WTC11 (cell line): Measurements from ENCODE around the gene EID2B. TPM values are rescaled to one million over a fixed set of nuclear protein-coding genes. Genes with fewer than 3 reads are reported as not detected.

Experiments
- ATAC-seq: fragments of 200-7000 bp; cut with Tn5 transposase; 2 replicates; pipeline ENCODE4 v1.10.0; 2021; ENCODE audit warnings: mild to moderate bottlenecking, moderate library complexity
- CTCF ChIA-PET: fragments of 300-600 bp; sonication (Branson Sonifier 250); formaldehyde crosslinking; loops from one replicate; lab custom pipeline; 2021; ENCODE audit warnings: antibody characterized with exemption; lab: Charles Lee
- POLR2A ChIA-PET: fragments of 350-600 bp; sonication (Branson Sonifier 250); formaldehyde crosslinking; loops from one replicate; lab custom pipeline; 2021; ENCODE audit warnings: antibody characterized with exemption; lab: Charles Lee
- DNase-seq: peaks from one replicate; pipeline ENCODE4 v3.0.0; 2021; ENCODE audit warnings: low spot score
- H3K27ac Mint-ChIP-seq: 2 replicates; pipeline ENCODE4 v1.8.0; 2021; ENCODE audit warnings: mixed read lengths
- H3K27me3 Mint-ChIP-seq: 2 replicates; pipeline ENCODE4 v1.8.0; 2021; ENCODE audit warnings: low read depth, mild to moderate bottlenecking, moderate library complexity, mixed read lengths
- H3K36me3 Mint-ChIP-seq: 2 replicates; pipeline ENCODE4 v1.8.0; 2021; ENCODE audit warnings: mixed read lengths
- H3K4me1 Mint-ChIP-seq: 2 replicates; pipeline ENCODE4 v1.8.0; 2022; ENCODE audit warnings: mixed read lengths
- H3K4me3 Mint-ChIP-seq: 2 replicates; pipeline ENCODE4 v1.8.0; 2021; ENCODE audit warnings: mild to moderate bottlenecking, moderate library complexity, mixed read lengths
- H3K9me3 Mint-ChIP-seq: 2 replicates; pipeline ENCODE4 v1.8.0; 2021; ENCODE audit warnings: mixed read lengths
- ATF2 ChIP-seq: sonication (generic); formaldehyde crosslinking; IDR thresholded peaks from 2 replicates; pipeline ENCODE4 v1.8.1; 2022; ENCODE audit warnings: low read depth, missing genetic modification reagents, borderline replicate concordance
- ATF3 ChIP-seq: sonication (generic); formaldehyde crosslinking; conservative IDR thresholded peaks from 2 replicates; pipeline ENCODE4 v1.8.1; 2022; ENCODE audit warnings: mild to moderate bottlenecking, missing genetic modification reagents
- CREM ChIP-seq: sonication (generic); formaldehyde crosslinking; IDR thresholded peaks from 2 replicates; pipeline ENCODE4 v1.8.1; 2022; ENCODE audit warnings: mild to moderate bottlenecking, missing genetic modification reagents, moderate library complexity
- CTCF ChIP-seq: fragments of 200-600 bp; IDR thresholded peaks from 2 replicates; pipeline ENCODE4 v1.8.0; 2022; ENCODE audit warnings: antibody characterized with exemption
- ELF4 ChIP-seq: sonication (generic); formaldehyde crosslinking; IDR thresholded peaks from 2 replicates; pipeline ENCODE4 v1.8.1; 2022; ENCODE audit warnings: low read depth, mild to moderate bottlenecking, moderate library complexity, missing genetic modification reagents
- ESRRA ChIP-seq: sonication (generic); formaldehyde crosslinking; IDR thresholded peaks from 2 replicates; pipeline ENCODE4 v1.8.1; 2022; ENCODE audit warnings: mild to moderate bottlenecking, missing genetic modification reagents, borderline replicate concordance
- ETV6 ChIP-seq: sonication (generic); formaldehyde crosslinking; IDR thresholded peaks from 2 replicates; pipeline ENCODE4 v1.8.1; 2022; ENCODE audit warnings: mild to moderate bottlenecking, missing genetic modification reagents
- GTF2I ChIP-seq: fragments of 250-450 bp; sonication (Bioruptor Pico); conservative IDR thresholded peaks from 2 replicates; pipeline ENCODE4 v1.4.0; 2021; ENCODE audit warnings: mild to moderate bottlenecking
- KAT7 ChIP-seq: sonication (generic); formaldehyde crosslinking; IDR thresholded peaks from 2 replicates; pipeline ENCODE4 v1.8.1; 2023; ENCODE audit warnings: missing genetic modification reagents, mild to moderate bottlenecking, borderline replicate concordance
- MAX ChIP-seq: sonication (generic); formaldehyde crosslinking; IDR thresholded peaks from 2 replicates; pipeline ENCODE4 v1.8.0; 2022; ENCODE audit warnings: mild to moderate bottlenecking, missing genetic modification reagents
- NFE2L1 ChIP-seq: sonication (generic); formaldehyde crosslinking; IDR thresholded peaks from 2 replicates; pipeline ENCODE4 v1.8.1; 2023; ENCODE audit warnings: missing genetic modification reagents
- NFYB ChIP-seq: sonication (generic); formaldehyde crosslinking; conservative IDR thresholded peaks from 2 replicates; pipeline ENCODE4 v1.8.0; 2022; ENCODE audit warnings: low read depth, missing genetic modification reagents
- NR2C2 ChIP-seq: sonication (generic); formaldehyde crosslinking; IDR thresholded peaks from 2 replicates; pipeline ENCODE4 v1.8.0; 2022; ENCODE audit warnings: mild to moderate bottlenecking, missing genetic modification reagents
- NR3C1 ChIP-seq: sonication (generic); formaldehyde crosslinking; conservative IDR thresholded peaks from 2 replicates; pipeline ENCODE4 v1.8.1; 2023; ENCODE audit warnings: low read depth, mild to moderate bottlenecking, missing genetic modification reagents
- PRDM15 ChIP-seq: sonication (generic); formaldehyde crosslinking; IDR thresholded peaks from 2 replicates; pipeline ENCODE4 v1.8.0; 2022; ENCODE audit warnings: missing genetic modification reagents
- SMAD3 ChIP-seq: sonication (generic); formaldehyde crosslinking; IDR thresholded peaks from 2 replicates; pipeline ENCODE4 v1.8.0; 2022; ENCODE audit warnings: missing genetic modification reagents, mild to moderate bottlenecking, borderline replicate concordance
- ZNF138 ChIP-seq: sonication (generic); formaldehyde crosslinking; conservative IDR thresholded peaks from 2 replicates; pipeline ENCODE4 v1.8.1; 2022; ENCODE audit warnings: mild to moderate bottlenecking, moderate library complexity, missing genetic modification reagents
- ZNF396 ChIP-seq: fragments of 250-450 bp; sonication (Bioruptor Pico); IDR thresholded peaks from 2 replicates; pipeline ENCODE4 v1.8.0; 2021; ENCODE audit warnings: mild to moderate bottlenecking, moderate library complexity, borderline replicate concordance
- ZNF423 ChIP-seq: fragments of 250-450 bp; sonication (Bioruptor Pico); IDR thresholded peaks from 2 replicates; pipeline ENCODE4 v2.1.2; 2022; ENCODE audit warnings: mild to moderate bottlenecking, moderate library complexity
- total RNA-seq: library from RNA; stranded (reverse); gene quantifications from 3 replicates; pipeline ENCODE4 v1.2.3, GENCODE V29; 2021
- TF ChIP-seq, protein P1 (sequence below): sonication (generic); formaldehyde crosslinking; IDR thresholded peaks from 2 replicates; pipeline ENCODE4 v1.8.0; 2023; ENCODE audit warnings: missing genetic modification reagents
- TF ChIP-seq, protein P2 (sequence below): fragments of 250-450 bp; sonication (Bioruptor Pico); IDR thresholded peaks from 2 replicates; pipeline ENCODE4 v2.1.2; 2022; ENCODE audit warnings: mild to moderate bottlenecking, moderate library complexity

EID2B gene
- total RNA-seq, 1 experiment from 2014 or later, result 3.6 TPM

DNA sequence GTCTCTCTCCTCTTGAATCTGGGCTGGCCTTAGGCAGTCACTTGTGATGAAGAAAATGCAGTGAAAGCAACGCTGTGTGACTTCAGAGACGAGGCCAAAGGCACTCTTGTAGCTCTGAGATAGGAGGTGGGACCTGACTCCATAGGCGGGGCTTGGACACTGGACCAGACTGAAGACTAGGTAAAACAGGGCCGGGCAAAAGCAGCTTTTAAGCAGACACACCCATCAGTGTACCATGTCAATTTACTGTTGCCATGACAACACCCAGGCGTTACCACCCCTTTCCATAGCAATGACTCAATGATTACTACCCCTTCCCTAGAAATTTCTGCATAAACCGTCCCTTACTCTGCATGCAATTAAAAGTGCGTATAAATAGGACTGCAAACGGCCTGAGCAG lies 13.9 kb upstream of the EID2B start (continued):
- no peak for TF ChIP-seq PRDM15 (CRISPR knock-in tag)
- TF ChIP-seq KAT7 (CRISPR knock-in tag), result no peak
- no peak for TF ChIP-seq ESRRA (CRISPR knock-in tag)
- no peak for TF ChIP-seq NR3C1 (CRISPR knock-in tag)
- TF ChIP-seq ETV6 (CRISPR knock-in tag), result no peak
- TF ChIP-seq SMAD3 (CRISPR knock-in tag), result no peak
- TF ChIP-seq ATF3 (CRISPR knock-in tag), result no peak
- TF ChIP-seq NR2C2 (CRISPR knock-in tag), result no peak

DNA sequence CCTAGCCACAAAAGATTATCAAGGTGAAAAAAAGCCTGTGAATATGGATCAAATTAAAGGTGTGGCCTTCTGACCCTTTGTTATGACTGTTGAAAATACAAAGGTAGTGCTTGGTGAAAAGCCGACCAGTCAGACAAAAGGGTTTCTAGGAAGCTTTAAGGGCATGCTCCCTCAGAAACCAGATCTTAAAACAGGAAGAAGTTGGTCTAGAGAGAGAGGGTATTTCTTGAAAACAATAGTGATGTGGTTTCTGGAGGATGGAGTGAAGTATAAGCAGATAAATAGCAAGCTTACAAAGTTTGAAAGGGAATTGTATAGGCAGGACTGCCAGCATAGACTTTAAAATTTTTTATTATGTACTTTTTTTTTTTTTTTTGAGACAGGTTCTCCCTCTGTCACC lies 12.3 kb upstream of the EID2B start:
- ATAC-seq, result no peak
- CTCF ChIA-PET, result interaction anchor here (0.6 to 1.5 kb wide), 3 partner anchors 42 to 205 kb away, joined by 3 read pairs; no protein-coding TSS in a partner anchor
- no peak overlapping the region for H3K27ac Mint-ChIP-seq
- no peak for DNase-seq
- H3K4me3 Mint-ChIP-seq, result no peak overlapping the region
- POLR2A ChIA-PET, result no interaction called here
- H3K27me3 Mint-ChIP-seq, result peaks cover 5% of the 10 kb centered on the region; the same call in 1 of the 2 replicates
- H3K4me1 Mint-ChIP-seq, result peaks cover 19% of the 10 kb centered on the region
- H3K9me3 Mint-ChIP-seq, result no peaks in the 10 kb centered on the region
- no peaks in the 10 kb centered on the region for H3K36me3 Mint-ChIP-seq
- TF ChIP-seq MAX (CRISPR knock-in tag) (no peak), ATF3 (CRISPR knock-in tag) (no peak), CTCF (no peak), ZNF396 (CRISPR knock-in tag) (no peak), NFYB (CRISPR knock-in tag) (no peak), CREM (CRISPR knock-in tag) (no peak), GTF2I (CRISPR knock-in tag) (no peak), PRDM15 (CRISPR knock-in tag) (no peak), NFE2L1 (CRISPR knock-in tag) (no peak), NR2C2 (CRISPR knock-in tag) (no peak), ATF2 (CRISPR knock-in tag) (no peak), ZNF138 (no peak), ELF4 (CRISPR knock-in tag) (no peak), ZNF423 (no peak)
- TF ChIP-seq, protein P1, sequence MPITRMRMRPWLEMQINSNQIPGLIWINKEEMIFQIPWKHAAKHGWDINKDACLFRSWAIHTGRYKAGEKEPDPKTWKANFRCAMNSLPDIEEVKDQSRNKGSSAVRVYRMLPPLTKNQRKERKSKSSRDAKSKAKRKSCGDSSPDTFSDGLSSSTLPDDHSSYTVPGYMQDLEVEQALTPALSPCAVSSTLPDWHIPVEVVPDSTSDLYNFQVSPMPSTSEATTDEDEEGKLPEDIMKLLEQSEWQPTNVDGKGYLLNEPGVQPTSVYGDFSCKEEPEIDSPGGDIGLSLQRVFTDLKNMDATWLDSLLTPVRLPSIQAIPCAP (CRISPR knock-in tag), result no peak
- TF ChIP-seq, protein P2, sequence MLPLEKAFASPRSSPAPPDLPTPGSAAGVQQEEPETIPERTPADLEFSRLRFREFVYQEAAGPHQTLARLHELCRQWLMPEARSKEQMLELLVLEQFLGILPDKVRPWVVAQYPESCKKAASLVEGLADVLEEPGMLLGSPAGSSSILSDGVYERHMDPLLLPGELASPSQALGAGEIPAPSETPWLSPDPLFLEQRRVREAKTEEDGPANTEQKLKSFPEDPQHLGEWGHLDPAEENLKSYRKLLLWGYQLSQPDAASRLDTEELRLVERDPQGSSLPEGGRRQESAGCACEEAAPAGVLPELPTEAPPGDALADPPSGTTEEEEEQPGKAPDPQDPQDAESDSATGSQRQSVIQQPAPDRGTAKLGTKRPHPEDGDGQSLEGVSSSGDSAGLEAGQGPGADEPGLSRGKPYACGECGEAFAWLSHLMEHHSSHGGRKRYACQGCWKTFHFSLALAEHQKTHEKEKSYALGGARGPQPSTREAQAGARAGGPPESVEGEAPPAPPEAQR (CRISPR knock-in tag), result no peak
